Lower leg skin (tissue), 4 donors: ENCODE results near the gene COPS4. TPM values are rescaled to one million over a fixed set of nuclear protein-coding genes. Genes with fewer than 3 reads are reported as not detected.

Experiments
- DNase-seq, 2 donors: peaks; one replicate each; pipeline ENCODE4 v3.0.0-alpha.2; 2019; ENCODE audit warnings: low spot score in 2 of 2
- H3K4me3 ChIP-seq: fragments of 200-600 bp; sonication (generic); 2 replicates; pipeline ENCODE4 v1.5.1; 2017; ENCODE audit warnings: mild to moderate bottlenecking, low read depth; ENCODE audit not compliant: poor library complexity, severe bottlenecking
- POLR2A ChIP-seq, 2 donors: fragments of 450-650 bp; IDR thresholded peaks; one replicate each; pipeline ENCODE4 v1.6.1; 2016 to 2017; ENCODE audit warnings: antibody characterized with exemption in 2 of 2, mild to moderate bottlenecking in 1 of 2, moderate library complexity in 1 of 2
- WGBS, 2 donors: methylation state at CpG; one replicate each; pipeline ENCODE4 v1.1.5; 2018; 5-methylcytosine and 5-hydroxymethylcytosine counted together
- intact Hi-C: fragments of 100-400 bp; cut with DNase I; formaldehyde crosslinking; loops from one replicate; pipeline ENCODE4 v1.15.0; 2023; ENCODE audit warnings: low total_unique reads
- total RNA-seq, 4 donors: library from RNA; depleted of rRNA; stranded (reverse); fragments of >200 nt; gene quantifications; one replicate each; pipeline ENCODE4 v1.1.0, GENCODE V29; 2016
- TF ChIP-seq, protein P1 (sequence below), 3 donors: fragments of 450-650 bp; IDR thresholded peaks; one replicate each; pipeline ENCODE4 v1.5.1; 2016; ENCODE audit warnings: antibody characterized with exemption in 3 of 3, mild to moderate bottlenecking in 3 of 3, moderate library complexity in 2 of 3

COPS4 gene
- total RNA-seq, 4 donors from 2014 or later, result 18.4 to 56.5 (median 43.7) TPM

DNA sequence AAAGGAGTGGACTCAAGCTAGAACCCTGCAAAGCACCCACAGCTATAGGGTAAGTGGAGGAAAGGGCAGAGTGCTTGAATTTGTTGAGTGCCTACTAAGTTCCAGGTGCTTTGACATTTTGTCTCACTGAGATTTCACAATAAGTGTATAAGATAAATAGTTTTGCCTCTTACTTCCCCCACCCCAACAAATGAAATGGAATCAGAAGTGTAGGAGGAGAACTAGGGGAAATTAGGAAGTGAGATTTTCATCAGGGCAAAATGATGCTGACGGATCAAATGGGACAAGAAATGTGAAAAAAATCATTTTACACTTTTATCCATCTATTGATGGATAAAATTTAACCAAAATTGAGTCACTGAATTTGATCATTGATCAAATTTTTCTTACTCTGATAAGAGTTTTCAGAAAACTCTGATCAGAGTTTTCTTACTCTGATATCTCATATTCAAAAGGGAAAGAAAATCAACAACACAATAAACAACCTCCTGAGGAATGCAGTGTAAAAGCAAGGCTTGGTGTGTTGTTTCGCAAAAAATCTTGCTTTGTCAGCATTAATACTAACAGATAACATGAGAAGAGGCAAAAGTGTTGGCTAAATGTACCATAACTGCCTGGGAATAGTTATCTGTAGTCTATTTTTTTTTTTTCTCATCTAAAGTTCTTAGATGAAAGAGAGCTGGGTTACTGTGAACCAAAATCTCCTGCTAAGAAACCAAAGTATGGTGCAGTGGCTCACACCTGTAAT, 54.6 kb downstream of the COPS4 start:
- WGBS, 2 donors, result 80 to 87% methylated on average over 2 of the region's 2 CpGs
- H3K4me3 ChIP-seq, result no peak overlapping the region
- DNase-seq, result no peak
- intact Hi-C loops, result no loop called here
- TF ChIP-seq, protein P1, sequence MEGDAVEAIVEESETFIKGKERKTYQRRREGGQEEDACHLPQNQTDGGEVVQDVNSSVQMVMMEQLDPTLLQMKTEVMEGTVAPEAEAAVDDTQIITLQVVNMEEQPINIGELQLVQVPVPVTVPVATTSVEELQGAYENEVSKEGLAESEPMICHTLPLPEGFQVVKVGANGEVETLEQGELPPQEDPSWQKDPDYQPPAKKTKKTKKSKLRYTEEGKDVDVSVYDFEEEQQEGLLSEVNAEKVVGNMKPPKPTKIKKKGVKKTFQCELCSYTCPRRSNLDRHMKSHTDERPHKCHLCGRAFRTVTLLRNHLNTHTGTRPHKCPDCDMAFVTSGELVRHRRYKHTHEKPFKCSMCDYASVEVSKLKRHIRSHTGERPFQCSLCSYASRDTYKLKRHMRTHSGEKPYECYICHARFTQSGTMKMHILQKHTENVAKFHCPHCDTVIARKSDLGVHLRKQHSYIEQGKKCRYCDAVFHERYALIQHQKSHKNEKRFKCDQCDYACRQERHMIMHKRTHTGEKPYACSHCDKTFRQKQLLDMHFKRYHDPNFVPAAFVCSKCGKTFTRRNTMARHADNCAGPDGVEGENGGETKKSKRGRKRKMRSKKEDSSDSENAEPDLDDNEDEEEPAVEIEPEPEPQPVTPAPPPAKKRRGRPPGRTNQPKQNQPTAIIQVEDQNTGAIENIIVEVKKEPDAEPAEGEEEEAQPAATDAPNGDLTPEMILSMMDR (IDR thresholded peaks at IDR 0.05), result no peak
- no peak for TF ChIP-seq POLR2A (IDR thresholded peaks at IDR 0.05)

DNA sequence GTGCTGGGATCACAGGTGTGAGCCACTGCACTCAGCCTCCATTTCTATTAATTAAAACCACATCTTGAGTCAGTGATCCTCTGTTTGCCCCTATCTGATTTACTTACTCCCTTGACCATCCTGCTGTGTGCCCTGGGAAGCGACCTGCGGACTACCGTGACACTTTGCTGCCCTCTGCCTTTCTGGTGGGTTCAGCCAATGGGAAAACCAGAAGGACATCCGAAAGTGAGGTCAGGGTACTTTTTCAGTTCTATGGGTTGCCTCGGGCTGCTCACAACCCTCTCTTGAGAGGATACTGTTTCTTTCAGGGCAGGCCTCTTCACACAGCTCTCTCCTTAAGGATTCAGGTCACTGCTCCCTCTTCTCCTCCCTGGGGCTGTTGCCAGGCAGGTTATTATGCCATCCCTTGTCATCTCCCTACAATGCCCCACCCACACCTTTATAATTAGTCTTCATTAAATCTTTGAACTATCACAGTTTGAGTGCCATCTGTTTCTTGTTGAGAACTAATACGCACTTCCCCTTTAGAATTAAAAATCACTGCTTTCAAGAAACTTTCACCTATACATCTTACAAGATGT, 58.2 kb downstream of the COPS4 start:
- intact Hi-C loops, result no loop called here
- TF ChIP-seq POLR2A (IDR thresholded peaks at IDR 0.05), result no peak
- TF ChIP-seq, protein P1 (IDR thresholded peaks at IDR 0.05), result no peak
- no peak for DNase-seq
- no peak overlapping the region for H3K4me3 ChIP-seq
- 47 to 54% methylated on average over 6 of the region's 6 CpGs for WGBS, 2 donors

DNA sequence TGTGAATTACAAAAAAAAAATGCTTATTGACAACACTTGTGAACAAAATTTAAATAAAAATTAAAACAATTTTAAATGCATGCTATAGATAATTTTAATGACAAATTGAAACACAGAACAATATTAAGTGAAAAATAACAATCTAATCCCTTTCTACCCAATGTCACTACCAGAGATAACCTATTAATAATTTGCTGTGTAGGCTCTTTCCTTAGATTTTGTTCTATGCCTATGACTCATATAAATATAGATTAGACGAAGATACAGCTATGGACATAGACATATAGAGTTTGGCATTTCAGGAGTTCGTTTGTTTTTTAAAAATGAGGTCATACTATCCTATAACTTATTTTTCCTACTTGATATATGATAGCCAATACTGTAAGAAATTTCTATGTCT, 61.4 kb downstream of the COPS4 start:
- WGBS, 2 donors, result 63 to 68% methylated on average over 2 of the region's 2 CpGs
- TF ChIP-seq, protein P1 (IDR thresholded peaks at IDR 0.05), result no peak
- no peak for TF ChIP-seq POLR2A (IDR thresholded peaks at IDR 0.05)
- no peak overlapping the region for H3K4me3 ChIP-seq
- no peak for DNase-seq
- intact Hi-C loops, result no loop called here

DNA sequence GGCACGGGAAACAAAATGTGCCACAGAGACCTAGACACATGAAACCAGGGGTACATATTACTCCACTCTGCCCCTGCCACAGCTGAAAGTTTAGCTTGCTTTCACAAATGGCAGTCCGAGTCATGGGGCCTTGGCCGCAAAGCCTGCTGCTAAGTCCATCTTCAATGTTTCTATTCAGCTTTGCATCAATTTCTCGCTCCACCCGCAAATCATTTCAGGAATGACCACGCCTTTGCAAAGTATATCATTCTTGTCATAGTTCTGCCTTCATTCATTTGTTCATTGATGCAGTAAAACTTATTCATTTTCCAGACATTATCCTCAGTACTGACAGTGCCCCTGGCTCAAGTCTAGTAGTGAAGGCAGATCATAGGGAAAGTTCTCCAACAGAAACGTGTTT, 70.0 kb downstream of the COPS4 start:
- no peak overlapping the region for H3K4me3 ChIP-seq
- DNase-seq, result no peak
- intact Hi-C loops, result no loop called here
- TF ChIP-seq, protein P1 (IDR thresholded peaks at IDR 0.05), result no peak
- WGBS, 2 donors, result 91 to 92% methylated on average over 7 of the region's 7 CpGs

DNA sequence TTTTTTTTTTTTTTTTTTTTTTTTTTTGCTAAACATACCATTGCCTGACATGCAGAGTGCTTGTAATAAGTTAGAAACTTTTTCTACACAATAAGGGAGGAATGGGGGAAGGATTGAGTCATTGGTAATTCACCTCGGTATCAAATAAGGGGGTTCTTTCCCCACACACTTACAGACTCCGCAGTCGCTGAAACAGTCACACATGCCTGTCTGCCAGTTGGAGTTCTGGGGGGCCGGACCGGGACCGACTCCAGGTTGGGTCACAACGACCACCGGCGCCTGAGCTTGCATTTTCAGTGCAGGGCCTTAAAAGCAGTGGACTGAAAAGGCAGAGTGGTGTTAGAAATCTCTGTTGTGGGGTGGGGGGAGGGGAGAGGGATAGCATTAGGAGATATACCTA, 72.6 kb downstream of the COPS4 start:
- TF ChIP-seq, protein P1 (IDR thresholded peaks at IDR 0.05), result no peak
- no peak for TF ChIP-seq POLR2A (IDR thresholded peaks at IDR 0.05)
- intact Hi-C loops, result no loop called here
- DNase-seq, result no peak
- H3K4me3 ChIP-seq, result no peak overlapping the region
- WGBS, 2 donors, result 79 to 95% methylated on average over 9 of the region's 9 CpGs
